IMR-90 (cell line): Measurements from ENCODE around the gene DOHH.

Experiments used
- BHLHE40 ChIP-seq: fragments of 150-350 bp; IDR thresholded peaks from 2 replicates; pipeline ENCODE4 v1.6.1; 2016; ENCODE audit warnings: mild to moderate bottlenecking, low read depth, low read length
- CEBPB ChIP-seq: IDR thresholded peaks from 2 replicates; pipeline ENCODE4 v1.6.1; 2012; ENCODE audit warnings: low read depth, low read length, improper control_type of control experiment
- CHD1 ChIP-seq: IDR thresholded peaks from 2 replicates; pipeline ENCODE4 v1.6.1; 2012; ENCODE audit warnings: low read depth, low read length, improper control_type of control experiment
- FOS ChIP-seq: fragments of 150-350 bp; IDR thresholded peaks from 2 replicates; pipeline ENCODE4 v1.6.1; 2016; ENCODE audit warnings: low read depth, low read length
- MAZ ChIP-seq: IDR thresholded peaks from 2 replicates; pipeline ENCODE4 v1.6.1; 2012; ENCODE audit warnings: low read depth, mild to moderate bottlenecking, low read length, improper control_type of control experiment, moderate library complexity, borderline replicate concordance
- MXI1 ChIP-seq: IDR thresholded peaks from 2 replicates; pipeline ENCODE4 v1.6.1; 2012; ENCODE audit warnings: low read depth, mild to moderate bottlenecking, low read length, moderate library complexity, borderline replicate concordance
- NFE2L2 ChIP-seq: fragments of 150-350 bp; IDR thresholded peaks from 2 replicates; pipeline ENCODE4 v1.6.1; 2016; ENCODE audit warnings: low read depth, mild to moderate bottlenecking, low read length
- POLR2A ChIP-seq: IDR thresholded peaks from 2 replicates; pipeline ENCODE4 v1.6.1; 2012; ENCODE audit warnings: mild to moderate bottlenecking, low read depth, low read length
- RAD21 ChIP-seq: IDR thresholded peaks from 2 replicates; pipeline ENCODE4 v1.6.1; 2012; ENCODE audit warnings: low read length, improper control_type of control experiment
- RCOR1 ChIP-seq: IDR thresholded peaks from 2 replicates; pipeline ENCODE4 v1.6.1; 2012; ENCODE audit warnings: mild to moderate bottlenecking, low read length, improper control_type of control experiment; ENCODE audit not compliant: insufficient replicate concordance
- RFX5 ChIP-seq: IDR thresholded peaks from 2 replicates; pipeline ENCODE4 v1.8.0; 2012; ENCODE audit warnings: low read depth, mild to moderate bottlenecking, low read length, moderate library complexity
- SMC3 ChIP-seq: fragments of 150-350 bp; IDR thresholded peaks from 2 replicates; pipeline ENCODE4 v1.6.1; 2016; ENCODE audit warnings: low read depth, mild to moderate bottlenecking, antibody characterized with exemption, low read length, moderate library complexity
- USF2 ChIP-seq: fragments of 150-350 bp; IDR thresholded peaks from 2 replicates; pipeline ENCODE4 v1.6.1; 2017; ENCODE audit warnings: mild to moderate bottlenecking, antibody characterized with exemption, low read length, low read depth
- TF ChIP-seq, protein P1 (sequence below): conservative IDR thresholded peaks from 2 replicates; pipeline ENCODE4 v1.5.1; 2012; ENCODE audit warnings: mild to moderate bottlenecking, low read depth, low read length, improper control_type of control experiment

DNA sequence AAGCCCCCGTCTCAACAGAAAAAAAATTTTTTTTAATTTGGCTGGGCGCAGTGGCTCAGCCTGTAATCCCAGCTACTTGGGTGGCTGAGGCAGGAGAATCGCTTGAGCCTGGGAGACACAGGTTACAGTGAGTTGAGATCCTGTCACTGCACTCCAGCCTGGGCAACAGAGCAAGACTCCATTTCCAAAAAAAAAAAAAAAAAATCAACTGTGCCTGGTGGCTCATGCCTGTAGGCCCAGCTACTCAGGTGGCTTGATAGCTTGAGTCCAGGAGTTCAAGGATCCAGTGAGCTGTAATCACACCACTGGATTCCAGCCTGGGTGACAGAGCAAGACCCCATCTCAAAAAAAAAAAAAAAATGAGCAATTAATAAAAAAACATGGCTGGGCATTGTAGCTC, 1.3 kb upstream of the DOHH start:
- TF ChIP-seq, protein P1, sequence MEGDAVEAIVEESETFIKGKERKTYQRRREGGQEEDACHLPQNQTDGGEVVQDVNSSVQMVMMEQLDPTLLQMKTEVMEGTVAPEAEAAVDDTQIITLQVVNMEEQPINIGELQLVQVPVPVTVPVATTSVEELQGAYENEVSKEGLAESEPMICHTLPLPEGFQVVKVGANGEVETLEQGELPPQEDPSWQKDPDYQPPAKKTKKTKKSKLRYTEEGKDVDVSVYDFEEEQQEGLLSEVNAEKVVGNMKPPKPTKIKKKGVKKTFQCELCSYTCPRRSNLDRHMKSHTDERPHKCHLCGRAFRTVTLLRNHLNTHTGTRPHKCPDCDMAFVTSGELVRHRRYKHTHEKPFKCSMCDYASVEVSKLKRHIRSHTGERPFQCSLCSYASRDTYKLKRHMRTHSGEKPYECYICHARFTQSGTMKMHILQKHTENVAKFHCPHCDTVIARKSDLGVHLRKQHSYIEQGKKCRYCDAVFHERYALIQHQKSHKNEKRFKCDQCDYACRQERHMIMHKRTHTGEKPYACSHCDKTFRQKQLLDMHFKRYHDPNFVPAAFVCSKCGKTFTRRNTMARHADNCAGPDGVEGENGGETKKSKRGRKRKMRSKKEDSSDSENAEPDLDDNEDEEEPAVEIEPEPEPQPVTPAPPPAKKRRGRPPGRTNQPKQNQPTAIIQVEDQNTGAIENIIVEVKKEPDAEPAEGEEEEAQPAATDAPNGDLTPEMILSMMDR, result no peak
- TF ChIP-seq NFE2L2, result no peak
- no peak for TF ChIP-seq POLR2A
- no peak for TF ChIP-seq RFX5
- TF ChIP-seq RAD21, result no peak
- no peak for TF ChIP-seq USF2
- TF ChIP-seq CEBPB, result no peak
- TF ChIP-seq BHLHE40, result no peak
- TF ChIP-seq FOS, result no peak
- no peak for TF ChIP-seq MXI1
- no peak for TF ChIP-seq RCOR1
- TF ChIP-seq SMC3, result no peak
- TF ChIP-seq CHD1, result no peak
- TF ChIP-seq MAZ, result no peak
